Fibroblast of mammary gland (primary cell): ENCODE measurements around the gene IRX4.

Experiments used
- DNase-seq: peaks from one replicate; pipeline ENCODE4 v3.0.0-alpha.2; 2010; ENCODE audit warnings: low read depth
- H3K4me3 ChIP-seq: 2 replicates; pipeline ENCODE4 v1.5.1; 2011; ENCODE audit warnings: low read depth, mild to moderate bottlenecking, low read length, moderate library complexity; ENCODE audit not compliant: control insufficient read depth
- CTCF ChIP-seq: conservative IDR thresholded peaks from 2 replicates; pipeline ENCODE4 v1.5.1; 2011; ENCODE audit warnings: low read depth, low read length, inconsistent platforms; ENCODE audit not compliant: control insufficient read depth, insufficient read depth

The IRX4 gene

DNA sequence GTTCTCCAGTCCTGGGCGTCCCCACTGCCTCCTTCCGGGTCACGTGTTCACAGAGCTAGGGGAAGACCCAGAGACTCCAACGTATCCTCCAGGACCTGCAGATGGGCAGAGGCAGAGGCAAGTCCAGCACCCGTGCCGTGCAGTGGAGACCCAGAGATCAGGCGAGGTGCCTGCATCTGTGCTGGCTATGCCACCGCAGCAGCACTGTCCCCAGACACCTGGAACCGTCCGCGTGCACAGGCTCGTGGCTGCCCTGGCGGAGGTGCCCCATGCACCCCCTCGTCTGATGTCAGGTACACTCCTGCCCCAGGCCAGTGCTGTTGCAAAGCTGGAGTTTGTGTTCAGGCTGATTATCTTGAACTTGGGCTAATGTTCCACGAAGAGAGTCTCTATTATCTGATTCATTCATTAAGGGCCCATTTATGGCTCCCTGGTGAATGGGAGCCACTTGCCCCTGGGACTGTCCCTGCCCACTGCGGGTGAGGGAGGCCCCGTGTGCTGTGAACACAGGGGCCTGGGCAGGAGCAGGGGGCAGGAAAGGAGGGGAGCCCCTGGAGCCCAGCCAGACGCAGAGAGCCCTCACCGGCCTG is 13.7 kb downstream of the IRX4 start:
- H3K4me3 ChIP-seq: no peak overlapping the region
- no peak for DNase-seq
- no peak for TF ChIP-seq CTCF

DNA sequence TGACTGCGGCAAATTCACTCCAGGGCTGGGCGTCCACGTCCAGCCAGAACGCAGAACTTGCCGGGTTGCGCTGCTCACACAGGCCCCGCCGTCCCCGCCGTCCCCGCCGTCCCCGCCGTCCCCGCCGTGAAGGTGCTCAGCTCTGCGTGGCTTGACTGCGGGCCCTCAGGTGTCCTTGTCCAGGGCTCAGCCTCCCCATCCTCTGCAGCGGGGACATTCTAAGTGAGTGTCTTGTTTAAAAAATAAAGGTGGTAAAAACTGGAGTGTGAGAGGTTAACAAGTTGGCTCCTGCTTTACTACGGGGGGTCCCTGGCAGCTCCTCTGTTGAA is 14.9 kb downstream of the IRX4 start:
- no peak for TF ChIP-seq CTCF
- no peak overlapping the region for H3K4me3 ChIP-seq
- DNase-seq: no peak

DNA sequence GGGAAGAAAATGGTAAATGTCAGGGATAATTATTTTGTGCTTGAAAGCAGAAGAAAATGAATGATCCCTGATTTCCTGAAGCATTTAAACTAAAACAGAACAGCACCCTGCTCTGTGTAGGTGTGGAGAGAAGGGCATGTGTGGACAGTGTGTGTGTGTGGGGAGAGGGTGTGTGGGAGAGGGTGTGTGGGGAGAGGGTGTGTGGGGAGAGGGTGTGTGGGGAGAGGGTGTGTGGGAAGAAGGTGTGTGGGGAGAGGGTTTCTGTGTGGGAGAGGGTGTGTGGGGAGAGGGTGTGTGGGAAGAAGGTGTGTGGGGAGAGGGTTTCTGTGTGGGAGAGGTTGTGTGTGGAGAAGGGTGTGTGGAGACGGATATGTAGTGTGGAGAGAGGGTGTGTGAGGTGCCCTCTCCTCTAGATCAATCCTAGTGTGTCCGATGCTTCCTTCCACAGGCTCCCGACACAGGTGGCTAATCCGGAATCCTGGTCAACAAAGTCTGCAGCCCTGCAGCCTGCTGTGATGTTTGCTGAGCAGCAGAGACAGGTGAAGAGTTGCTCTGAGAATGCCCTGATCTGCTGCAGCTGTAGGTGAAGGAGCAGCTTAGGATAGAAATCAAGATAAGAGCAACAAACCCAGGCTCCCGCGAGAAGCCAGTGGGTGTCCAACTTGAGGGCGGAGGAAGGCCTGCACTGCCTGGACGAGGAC is 15.5 kb downstream of the IRX4 start:
- no peak for TF ChIP-seq CTCF
- no peak overlapping the region for H3K4me3 ChIP-seq
- no peak for DNase-seq

DNA sequence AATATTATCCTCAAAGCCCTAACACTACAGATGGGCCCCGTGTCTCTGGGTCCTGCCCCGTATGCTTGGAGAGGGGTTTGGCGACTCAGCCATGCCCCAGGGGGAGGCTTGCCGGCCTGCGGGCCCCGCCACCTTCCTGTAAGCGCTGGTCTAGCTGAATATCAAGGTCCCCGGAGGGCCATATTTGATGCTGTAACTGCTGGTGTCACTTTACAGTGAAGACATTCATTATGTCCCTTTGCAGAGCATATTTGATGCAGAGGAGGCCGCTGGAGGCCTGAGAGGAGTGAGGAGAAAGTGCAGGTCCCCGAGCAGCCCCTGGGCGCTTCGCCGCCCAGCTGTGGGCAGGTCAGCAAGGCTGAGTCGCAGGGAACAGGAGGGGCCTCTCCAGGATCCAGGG is 16.8 kb downstream of the IRX4 start:
- H3K4me3 ChIP-seq: no peak overlapping the region
- DNase-seq: no peak
- TF ChIP-seq CTCF: no peak

DNA sequence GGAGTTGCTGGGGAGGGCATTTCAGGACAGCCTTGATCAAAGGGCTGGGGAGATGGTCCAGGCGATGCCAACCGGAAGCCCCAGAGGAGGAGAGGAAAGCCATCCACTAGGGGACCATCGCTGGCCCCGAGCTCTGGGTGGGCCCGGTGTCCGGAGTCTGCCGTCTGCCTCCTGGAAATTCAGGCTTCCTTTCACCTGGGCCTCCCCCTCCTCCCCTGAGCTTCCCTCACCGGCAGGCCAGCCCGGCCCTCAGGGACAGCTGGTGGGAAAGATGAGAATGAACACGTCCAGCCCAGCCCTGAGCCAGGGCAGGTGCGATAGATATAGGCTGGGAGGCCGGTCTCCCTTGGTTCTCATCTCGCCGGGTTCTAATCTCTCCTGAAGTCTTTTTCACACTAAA is 17.2 kb downstream of the IRX4 start:
- DNase-seq: no peak
- no peak for TF ChIP-seq CTCF

DNA sequence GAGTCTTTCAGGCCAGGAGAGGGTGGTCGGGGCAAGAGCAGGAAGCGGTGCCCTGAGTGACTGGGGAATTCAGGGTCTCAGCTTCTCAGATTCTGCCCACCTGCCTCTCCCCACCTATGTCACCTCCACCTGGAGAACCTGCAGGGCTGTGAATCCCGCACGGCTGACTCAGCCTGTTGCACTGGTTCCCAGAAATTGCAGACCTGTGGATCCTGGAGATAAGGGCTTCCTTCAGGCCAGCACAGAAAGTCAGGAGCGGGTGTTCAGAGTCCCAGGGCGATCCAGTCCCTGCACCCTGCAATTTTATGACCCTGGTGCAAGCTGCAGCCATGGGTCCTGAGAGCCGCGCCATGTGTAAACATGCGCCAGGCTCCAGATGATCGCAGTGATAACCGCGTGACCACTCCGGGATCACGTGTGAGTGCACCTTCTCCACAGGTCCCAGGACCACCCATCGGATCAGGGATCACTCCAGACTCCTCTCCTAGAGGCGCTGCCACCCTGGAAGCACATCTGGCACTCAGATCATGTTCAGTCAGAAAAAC is 17.8 kb downstream of the IRX4 start:
- DNase-seq: no peak
- TF ChIP-seq CTCF: no peak
- no peak overlapping the region for H3K4me3 ChIP-seq

More for the DNA sequence above, 17.2 kb downstream of the IRX4 start:
- H3K4me3 ChIP-seq: no peak overlapping the region
